ENCODE results near the gene KLHL26. TPM values are rescaled to one million over a fixed set of nuclear protein-coding genes. Genes with fewer than 3 reads are reported as not detected.

KLHL26 gene
- total and polyA plus RNA-seq, 2 of the 13 experiments (the other 11 are each of a cell fraction or from before 2014, with no cell fraction given), result 1.5 to 1.7 TPM

- TF ChIP-seq, protein P1, sequence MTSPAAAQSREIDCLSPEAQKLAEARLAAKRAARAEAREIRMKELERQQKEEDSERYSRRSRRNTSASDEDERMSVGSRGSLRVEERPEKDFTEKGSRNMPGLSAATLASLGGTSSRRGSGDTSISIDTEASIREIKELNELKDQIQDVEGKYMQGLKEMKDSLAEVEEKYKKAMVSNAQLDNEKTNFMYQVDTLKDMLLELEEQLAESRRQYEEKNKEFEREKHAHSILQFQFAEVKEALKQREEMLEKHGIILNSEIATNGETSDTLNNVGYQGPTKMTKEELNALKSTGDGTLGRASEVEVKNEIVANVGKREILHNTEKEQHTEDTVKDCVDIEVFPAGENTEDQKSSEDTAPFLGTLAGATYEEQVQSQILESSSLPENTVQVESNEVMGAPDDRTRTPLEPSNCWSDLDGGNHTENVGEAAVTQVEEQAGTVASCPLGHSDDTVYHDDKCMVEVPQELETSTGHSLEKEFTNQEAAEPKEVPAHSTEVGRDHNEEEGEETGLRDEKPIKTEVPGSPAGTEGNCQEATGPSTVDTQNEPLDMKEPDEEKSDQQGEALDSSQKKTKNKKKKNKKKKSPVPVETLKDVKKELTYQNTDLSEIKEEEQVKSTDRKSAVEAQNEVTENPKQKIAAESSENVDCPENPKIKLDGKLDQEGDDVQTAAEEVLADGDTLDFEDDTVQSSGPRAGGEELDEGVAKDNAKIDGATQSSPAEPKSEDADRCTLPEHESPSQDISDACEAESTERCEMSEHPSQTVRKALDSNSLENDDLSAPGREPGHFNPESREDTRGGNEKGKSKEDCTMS (CRISPR knock-in tag; conservative IDR thresholded peaks at IDR 0.05), result no peak
- TF ChIP-seq GATAD1 (CRISPR knock-in tag; IDR thresholded peaks at IDR 0.05) (peak; percentile 70; the same call in 1 of the 2 replicates), AHR (CRISPR knock-in tag; IDR thresholded peaks at IDR 0.05) (no peak), MEIS1 (CRISPR knock-in tag; IDR thresholded peaks at IDR 0.05; ENCODE audit: borderline replicate concordance) (no peak), HOXA3 (CRISPR knock-in tag; IDR thresholded peaks at IDR 0.05) (peak; percentile 59; the same call in 1 of the 2 replicates), SAFB2 (CRISPR knock-in tag; IDR thresholded peaks at IDR 0.05; ENCODE audit: borderline replicate concordance, low read depth) (no peak), POGK (CRISPR knock-in tag; conservative IDR thresholded peaks at IDR 0.05) (no peak), ZNF501 (CRISPR knock-in tag; IDR thresholded peaks at IDR 0.05) (0 out of 2 replicates have a peak, but pooled peaks have one; percentile 37), YY1 (IDR thresholded peaks at IDR 0.05; ENCODE audit: insufficient read depth, insufficient replicate concordance, low read depth, low read length) (peak; percentile 92), ZMYM4 (CRISPR knock-in tag; IDR thresholded peaks at IDR 0.05) (no peak), ZSCAN30 (CRISPR knock-in tag; IDR thresholded peaks at IDR 0.05) (no peak), ZBTB3 (CRISPR knock-in tag; IDR thresholded peaks at IDR 0.05; ENCODE audit: borderline replicate concordance, low read depth) (no peak), ZNF605 (CRISPR knock-in tag; IDR thresholded peaks at IDR 0.05) (peak; percentile 60; the same call in 1 of the 2 replicates), FOXC1 (CRISPR knock-in tag; IDR thresholded peaks at IDR 0.05; ENCODE audit: borderline replicate concordance) (no peak), RFX5 (IDR thresholded peaks at IDR 0.05; ENCODE audit: low read depth, low read length) (no peak), NR2C2 (CRISPR knock-in tag; IDR thresholded peaks at IDR 0.05; ENCODE audit: borderline replicate concordance) (no peak), ZNF160 (CRISPR knock-in tag; IDR thresholded peaks at IDR 0.05) (no peak), ZNF883 (CRISPR knock-in tag; IDR thresholded peaks at IDR 0.05; ENCODE audit: not compliant biosample characterization) (peak; percentile 52), ZNF781 (CRISPR knock-in tag; IDR thresholded peaks at IDR 0.05; ENCODE audit: borderline replicate concordance, not compliant biosample characterization) (no peak), ZSCAN31 (CRISPR knock-in tag; IDR thresholded peaks at IDR 0.05; ENCODE audit: low read depth) (no peak), GABPB1 (CRISPR knock-in tag; IDR thresholded peaks at IDR 0.05) (peak; percentile 49; the same call in 1 of the 2 replicates), CENPT (CRISPR knock-in tag; IDR thresholded peaks at IDR 0.05; ENCODE audit: low read depth) (no peak), ZNF569 (CRISPR knock-in tag; IDR thresholded peaks at IDR 0.05; ENCODE audit: borderline replicate concordance) (no peak), ZFP82 (CRISPR knock-in tag; IDR thresholded peaks at IDR 0.05; ENCODE audit: borderline replicate concordance) (no peak), ZNF749 (CRISPR knock-in tag; IDR thresholded peaks at IDR 0.05; ENCODE audit: borderline replicate concordance) (0 out of 2 replicates have a peak, but pooled peaks have one; percentile 38), CBX2 (IDR thresholded peaks at IDR 0.05; ENCODE audit: low read depth, low read length) (no peak), CBX2 (CRISPR knock-in tag; IDR thresholded peaks at IDR 0.05; ENCODE audit: low read depth) (no peak)
Observed at GRCh38 chr19:18636969-18637629, at the start of gene KLHL26 (continued).
